ENCODE data around the gene SYNGAP1.
"Not testable (repeated sequence)": the region's sequence is repeated elsewhere in the genome, so short reads cannot be mapped to it uniquely, and the experiment has no call there.

SYNGAP1 gene

GRCh38 chr6:33481192-33481591 is 61.3 kb downstream of the SYNGAP1 start:
- Mint-ChIP-seq H3K4me1 (ENCODE audit: low read depth) (no peaks in the 10 kb centered on the region), H3K27me3 (ENCODE audit: low read depth) (peaks cover 13% of the 10 kb centered on the region), H3K36me3 (ENCODE audit: low read depth) (no peaks in the 10 kb centered on the region), H3K4me3 (no peak overlapping the region), H3K9me3 (no peaks in the 10 kb centered on the region), H3K27ac (no peak overlapping the region)
- DNase-seq (ENCODE audit: low spot score): no peak

GRCh38 chr6:33482620-33483019 is 62.8 kb downstream of the SYNGAP1 start:
- not testable (repeated sequence) for H3K4me3 Mint-ChIP-seq; DNase-seq (ENCODE audit: low spot score); H3K9me3 Mint-ChIP-seq; H3K4me1 Mint-ChIP-seq (ENCODE audit: low read depth); H3K27ac Mint-ChIP-seq; H3K36me3 Mint-ChIP-seq (ENCODE audit: low read depth)
- H3K27me3 Mint-ChIP-seq (ENCODE audit: low read depth): peaks cover 13% of the 10 kb centered on the region

GRCh38 chr6:33483678-33484077 is 63.8 kb downstream of the SYNGAP1 start:
- Mint-ChIP-seq H3K9me3 (no peaks in the 10 kb centered on the region), H3K4me1 (ENCODE audit: low read depth) (peaks cover 4% of the 10 kb centered on the region), H3K4me3 (no peak overlapping the region), H3K36me3 (ENCODE audit: low read depth) (no peaks in the 10 kb centered on the region), H3K27ac (no peak overlapping the region), H3K27me3 (ENCODE audit: low read depth) (peaks cover 7% of the 10 kb centered on the region)
- no peak for DNase-seq (ENCODE audit: low spot score)

- not testable (repeated sequence) for H3K9me3 Mint-ChIP-seq; H3K36me3 Mint-ChIP-seq (ENCODE audit: low read depth); DNase-seq (ENCODE audit: low spot score); H3K4me3 Mint-ChIP-seq; H3K4me1 Mint-ChIP-seq (ENCODE audit: low read depth); H3K27ac Mint-ChIP-seq; H3K27me3 Mint-ChIP-seq (ENCODE audit: low read depth)
Measured at GRCh38 chr6:33484673-33485262, 64.9 kb downstream of the SYNGAP1 start.

- DNase-seq (ENCODE audit: low spot score); H3K27ac Mint-ChIP-seq; H3K9me3 Mint-ChIP-seq; H3K27me3 Mint-ChIP-seq (ENCODE audit: low read depth); H3K4me3 Mint-ChIP-seq; H3K4me1 Mint-ChIP-seq (ENCODE audit: low read depth); H3K36me3 Mint-ChIP-seq (ENCODE audit: low read depth): not testable (repeated sequence)
Measured at GRCh38 chr6:33485680-33486079, 65.8 kb downstream of the SYNGAP1 start.

- H3K27me3 Mint-ChIP-seq (ENCODE audit: low read depth): no peaks in the 10 kb centered on the region
- H3K4me3 Mint-ChIP-seq: no peak overlapping the region
- no peak for DNase-seq (ENCODE audit: low spot score)
- H3K27ac Mint-ChIP-seq: no peak overlapping the region
- no peaks in the 10 kb centered on the region for H3K36me3 Mint-ChIP-seq (ENCODE audit: low read depth)
- H3K4me1 Mint-ChIP-seq (ENCODE audit: low read depth): peaks cover 4% of the 10 kb centered on the region
- H3K9me3 Mint-ChIP-seq: no peaks in the 10 kb centered on the region
Measured at GRCh38 chr6:33488339-33488738, 68.5 kb downstream of the SYNGAP1 start.

- no peak overlapping the region for H3K4me3 Mint-ChIP-seq
- H3K9me3 Mint-ChIP-seq: no peaks in the 10 kb centered on the region
- H3K27me3 Mint-ChIP-seq (ENCODE audit: low read depth): no peaks in the 10 kb centered on the region
- peaks cover 4% of the 10 kb centered on the region for H3K4me1 Mint-ChIP-seq (ENCODE audit: low read depth)
- H3K27ac Mint-ChIP-seq: no peak overlapping the region
- H3K36me3 Mint-ChIP-seq (ENCODE audit: low read depth): no peaks in the 10 kb centered on the region
- no peak for DNase-seq (ENCODE audit: low spot score)
Measured at GRCh38 chr6:33490198-33490597, 70.3 kb downstream of the SYNGAP1 start.

- H3K4me1 Mint-ChIP-seq (ENCODE audit: low read depth): peaks cover 4% of the 10 kb centered on the region
- H3K4me3 Mint-ChIP-seq: no peak overlapping the region
- DNase-seq (ENCODE audit: low spot score): no peak
- no peaks in the 10 kb centered on the region for H3K36me3 Mint-ChIP-seq (ENCODE audit: low read depth)
- H3K27ac Mint-ChIP-seq: no peak overlapping the region
- H3K9me3 Mint-ChIP-seq: no peaks in the 10 kb centered on the region
- no peaks in the 10 kb centered on the region for H3K27me3 Mint-ChIP-seq (ENCODE audit: low read depth)
Measured at GRCh38 chr6:33490621-33491020, 70.8 kb downstream of the SYNGAP1 start.

- Mint-ChIP-seq H3K27me3 (ENCODE audit: low read depth) (no peaks in the 10 kb centered on the region), H3K4me3 (no peak overlapping the region), H3K27ac (no peak overlapping the region), H3K9me3 (no peaks in the 10 kb centered on the region), H3K4me1 (ENCODE audit: low read depth) (peaks cover 4% of the 10 kb centered on the region), H3K36me3 (ENCODE audit: low read depth) (no peaks in the 10 kb centered on the region)
- no peak for DNase-seq (ENCODE audit: low spot score)
Measured at GRCh38 chr6:33492093-33492492, 72.2 kb downstream of the SYNGAP1 start.

GRCh38 chr6:33497157-33497556 is 77.3 kb downstream of the SYNGAP1 start:
- Mint-ChIP-seq H3K9me3 (no peaks in the 10 kb centered on the region), H3K36me3 (ENCODE audit: low read depth) (no peaks in the 10 kb centered on the region), H3K4me3 (no peak overlapping the region)

GRCh38 chr6:33502486-33502885 is 82.6 kb downstream of the SYNGAP1 start:
- no peak overlapping the region for H3K27ac Mint-ChIP-seq
- DNase-seq (ENCODE audit: low spot score): no peak
- H3K9me3 Mint-ChIP-seq: no peaks in the 10 kb centered on the region
- no peak overlapping the region for H3K4me3 Mint-ChIP-seq
- peaks cover 10% of the 10 kb centered on the region for H3K27me3 Mint-ChIP-seq (ENCODE audit: low read depth)
- H3K36me3 Mint-ChIP-seq (ENCODE audit: low read depth): no peaks in the 10 kb centered on the region
- H3K4me1 Mint-ChIP-seq (ENCODE audit: low read depth): no peaks in the 10 kb centered on the region

More at GRCh38 chr6:33497157-33497556, 77.3 kb downstream of the SYNGAP1 start:
- DNase-seq (ENCODE audit: low spot score): no peak
- Mint-ChIP-seq H3K27me3 (ENCODE audit: low read depth) (peaks cover 10% of the 10 kb centered on the region), H3K4me1 (ENCODE audit: low read depth) (no peaks in the 10 kb centered on the region), H3K27ac (no peak overlapping the region)

- Mint-ChIP-seq H3K36me3 (ENCODE audit: low read depth) (no peaks in the 10 kb centered on the region), H3K9me3 (no peaks in the 10 kb centered on the region), H3K27me3 (ENCODE audit: low read depth) (peaks cover 8% of the 10 kb centered on the region), H3K27ac (no peak overlapping the region), H3K4me1 (ENCODE audit: low read depth) (peaks cover 6% of the 10 kb centered on the region), H3K4me3 (no peak overlapping the region)
- no peak for DNase-seq (ENCODE audit: low spot score)
Measured at GRCh38 chr6:33504486-33504885, 84.6 kb downstream of the SYNGAP1 start.
